ENCODE measurements around the gene IFNGR2. TPM values are rescaled to one million over a fixed set of nuclear protein-coding genes. Genes with fewer than 3 reads are reported as not detected.

The IFNGR2 gene
- total and polyA plus RNA-seq, 2 donors (not counting 3 experiments of a cell fraction or from before 2014, with no cell fraction given) = 44.2 to 46.1 TPM

DNA sequence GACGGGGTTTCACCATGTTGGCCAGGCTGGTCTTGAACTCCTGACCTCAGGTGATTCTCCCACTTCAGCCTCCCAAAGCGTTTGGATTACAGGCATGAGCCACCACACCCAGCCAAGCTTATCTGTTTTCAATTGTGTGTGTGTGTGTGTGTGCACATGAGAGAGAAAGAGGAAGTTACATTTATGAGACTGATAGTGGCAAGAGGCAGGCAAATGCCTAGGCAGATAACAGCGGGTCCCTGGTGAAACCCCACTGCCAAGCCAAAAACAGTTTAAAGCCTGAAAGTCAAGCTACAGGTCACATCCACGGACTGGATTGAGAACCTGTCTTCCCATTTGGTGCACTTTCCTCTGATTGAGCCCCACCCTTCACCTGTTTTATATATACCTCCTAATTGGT, 35.1 kb upstream of the IFNGR2 start:
- ChIA-PET POLR2A (no interaction called here), CTCF (interaction anchor here (1.0 to 1.4 kb wide), 3 partner anchors 12 to 171 kb away, joined by 3 read pairs; no protein-coding TSS in a partner anchor)
- Histone ChIP-seq H3K4me2 (ENCODE audit: insufficient read depth, low read length) (no peak overlapping the region), H3K9me1 (replicated peaks; ENCODE audit: control insufficient read depth, extremely low read depth, insufficient read depth, low read length) (no peaks in the 10 kb centered on the region), H3K4me3 (replicated peaks in 1 of 3; ENCODE audit: insufficient read depth in 1 of 3, low read depth in 1 of 3, low read length in 3 of 3) (no peak overlapping the region), H3K4me1 (ENCODE audit: control insufficient read depth, extremely low read depth, insufficient read depth, low read length) (no peaks in the 10 kb centered on the region), H3K9me3 (replicated peaks; ENCODE audit: control insufficient read depth, insufficient read depth, low read length) (peaks cover 4% of the 10 kb centered on the region), H3K27me3 (ENCODE audit: control insufficient read depth in 2 of 2, insufficient read depth in 2 of 2, low read length in 2 of 2) (no peaks in the 10 kb centered on the region), H3K27ac (ENCODE audit: insufficient read depth, low read depth, low read length) (no peak overlapping the region), H3K79me2 (ENCODE audit: control insufficient read depth, insufficient read depth, low read length) (no peaks in the 10 kb centered on the region), H2AFZ (ENCODE audit: low read depth, low read length) (no peak overlapping the region), H4K20me1 (replicated peaks; ENCODE audit: control insufficient read depth, extremely low read depth, insufficient read depth, low read length) (no peaks in the 10 kb centered on the region), H3K36me3 (ENCODE audit: control insufficient read depth in 2 of 2, extremely low read depth in 1 of 2, insufficient read depth in 2 of 2, low read length in 2 of 2) (no peaks in the 10 kb centered on the region), H3K9ac (replicated peaks; ENCODE audit: extremely low read depth, insufficient read depth, low read length) (no peak overlapping the region)
- no peak for FAIRE-seq
- dilution Hi-C loops (cut with MboI; ENCODE audit: extremely low pct_ligation_motif_present, low sequenced_read_pairs) = no loop called here
- intact Hi-C loops (cut with micrococcal nuclease) = no loop called here
- BruUV-seq (replicated peaks) = no TSS peak
- no peak for DNase-seq (ENCODE audit: low read depth, low spot score)
- TF ChIP-seq MYC (IDR thresholded peaks at IDR 0.05; ENCODE audit: low read depth, low read length) (no peak), POLR2AphosphoS5 (IDR thresholded peaks at IDR 0.05; ENCODE audit: insufficient read depth, low read depth, low read length) (no peak), JUN (IDR thresholded peaks at IDR 0.05; ENCODE audit: borderline replicate concordance, insufficient read depth, insufficient read length, low read depth) (no peak), FOS (IDR thresholded peaks at IDR 0.05; ENCODE audit: borderline replicate concordance, insufficient read depth, low read length) (no peak)

DNA sequence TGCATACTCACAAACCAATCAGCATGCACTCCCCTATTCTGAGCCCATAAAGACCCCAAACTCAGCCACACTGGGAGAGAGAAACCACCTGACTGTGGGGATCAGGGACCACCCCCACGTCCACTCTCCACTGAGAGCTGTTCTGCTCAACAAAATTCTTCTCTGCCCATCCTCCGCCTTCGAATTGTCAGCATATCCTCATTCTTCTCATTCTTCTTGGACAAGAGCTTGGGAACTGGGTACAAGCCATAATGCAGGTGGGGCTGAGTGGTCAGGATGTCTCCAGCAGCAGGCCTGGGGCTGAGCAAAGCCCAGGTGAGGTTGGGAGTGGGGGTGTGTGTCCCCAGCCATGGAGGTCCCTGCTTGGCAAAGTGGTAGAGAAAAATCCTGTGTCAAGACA, 34.6 kb upstream of the IFNGR2 start:
- intact Hi-C loops (cut with micrococcal nuclease) (no loop called here), dilution Hi-C loops (cut with MboI; ENCODE audit: extremely low pct_ligation_motif_present, low sequenced_read_pairs) (no loop called here)
- no TSS peak for BruUV-seq (replicated peaks)
- no peak for TF ChIP-seq EZH2 (IDR thresholded peaks at IDR 0.05; ENCODE audit: borderline replicate concordance, low read depth, low read length, severe bottlenecking)
- no peak for TF ChIP-seq MYC (IDR thresholded peaks at IDR 0.05; ENCODE audit: low read depth, low read length)
- no peak for TF ChIP-seq JUN (IDR thresholded peaks at IDR 0.05; ENCODE audit: borderline replicate concordance, insufficient read depth, insufficient read length, low read depth)
- TF ChIP-seq, protein P1, sequence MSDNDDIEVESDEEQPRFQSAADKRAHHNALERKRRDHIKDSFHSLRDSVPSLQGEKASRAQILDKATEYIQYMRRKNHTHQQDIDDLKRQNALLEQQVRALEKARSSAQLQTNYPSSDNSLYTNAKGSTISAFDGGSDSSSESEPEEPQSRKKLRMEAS (IDR thresholded peaks at IDR 0.05; ENCODE audit: insufficient read depth, insufficient read length) = no peak
- TF ChIP-seq POLR2A (IDR thresholded peaks at IDR 0.05; ENCODE audit: low read depth, low read length) = no peak
- TF ChIP-seq FOS (IDR thresholded peaks at IDR 0.05; ENCODE audit: borderline replicate concordance, insufficient read depth, low read length) = no peak
- TF ChIP-seq POLR2AphosphoS5 (IDR thresholded peaks at IDR 0.05; ENCODE audit: insufficient read depth, low read depth, low read length) = no peak
- TF ChIP-seq, protein P2, sequence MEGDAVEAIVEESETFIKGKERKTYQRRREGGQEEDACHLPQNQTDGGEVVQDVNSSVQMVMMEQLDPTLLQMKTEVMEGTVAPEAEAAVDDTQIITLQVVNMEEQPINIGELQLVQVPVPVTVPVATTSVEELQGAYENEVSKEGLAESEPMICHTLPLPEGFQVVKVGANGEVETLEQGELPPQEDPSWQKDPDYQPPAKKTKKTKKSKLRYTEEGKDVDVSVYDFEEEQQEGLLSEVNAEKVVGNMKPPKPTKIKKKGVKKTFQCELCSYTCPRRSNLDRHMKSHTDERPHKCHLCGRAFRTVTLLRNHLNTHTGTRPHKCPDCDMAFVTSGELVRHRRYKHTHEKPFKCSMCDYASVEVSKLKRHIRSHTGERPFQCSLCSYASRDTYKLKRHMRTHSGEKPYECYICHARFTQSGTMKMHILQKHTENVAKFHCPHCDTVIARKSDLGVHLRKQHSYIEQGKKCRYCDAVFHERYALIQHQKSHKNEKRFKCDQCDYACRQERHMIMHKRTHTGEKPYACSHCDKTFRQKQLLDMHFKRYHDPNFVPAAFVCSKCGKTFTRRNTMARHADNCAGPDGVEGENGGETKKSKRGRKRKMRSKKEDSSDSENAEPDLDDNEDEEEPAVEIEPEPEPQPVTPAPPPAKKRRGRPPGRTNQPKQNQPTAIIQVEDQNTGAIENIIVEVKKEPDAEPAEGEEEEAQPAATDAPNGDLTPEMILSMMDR (IDR thresholded peaks at IDR 0.05; ENCODE audit: extremely low read depth in 1 of 2, insufficient read depth in 1 of 2, low read depth in 1 of 2, low read length in 2 of 2) = no peak
- no peak for TF ChIP-seq GATA2 (IDR thresholded peaks at IDR 0.05; ENCODE audit: insufficient read depth, insufficient read length, low read depth, low read length)
- Histone ChIP-seq H4K20me1 (replicated peaks; ENCODE audit: control insufficient read depth, extremely low read depth, insufficient read depth, low read length) (no peaks in the 10 kb centered on the region), H3K9me3 (replicated peaks; ENCODE audit: control insufficient read depth, insufficient read depth, low read length) (peaks cover 4% of the 10 kb centered on the region), H3K9me1 (replicated peaks; ENCODE audit: control insufficient read depth, extremely low read depth, insufficient read depth, low read length) (no peaks in the 10 kb centered on the region), H3K9ac (replicated peaks; ENCODE audit: extremely low read depth, insufficient read depth, low read length) (no peak overlapping the region), H3K4me2 (ENCODE audit: insufficient read depth, low read length) (no peak overlapping the region), H3K27ac (ENCODE audit: insufficient read depth, low read depth, low read length) (no peak overlapping the region), H3K79me2 (ENCODE audit: control insufficient read depth, insufficient read depth, low read length) (no peaks in the 10 kb centered on the region), H3K36me3 (ENCODE audit: control insufficient read depth in 2 of 2, extremely low read depth in 1 of 2, insufficient read depth in 2 of 2, low read length in 2 of 2) (no peaks in the 10 kb centered on the region), H3K4me3 (replicated peaks in 1 of 3; ENCODE audit: insufficient read depth in 1 of 3, low read depth in 1 of 3, low read length in 3 of 3) (no peak overlapping the region), H3K27me3 (ENCODE audit: control insufficient read depth in 2 of 2, insufficient read depth in 2 of 2, low read length in 2 of 2) (no peaks in the 10 kb centered on the region), H3K4me1 (ENCODE audit: control insufficient read depth, extremely low read depth, insufficient read depth, low read length) (no peaks in the 10 kb centered on the region), H2AFZ (ENCODE audit: low read depth, low read length) (no peak overlapping the region)
- ChIA-PET CTCF (interaction anchor here (1.0 to 1.4 kb wide), 2 partner anchors 12 to 112 kb away, joined by 3 read pairs; no protein-coding TSS in a partner anchor), POLR2A (no interaction called here)
- DNase-seq (ENCODE audit: low read depth, low spot score) (no peak), FAIRE-seq (no peak)

All from endothelial cell of umbilical vein (primary cell).